OCI-LY1 (cell line): ENCODE data around the gene PLCXD3.

Source experiments
- H2AFZ ChIP-seq: fragments of 200-600 bp; sonication (generic), shearing (Covaris generic); 2 replicates; pipeline ENCODE4 v1.6.0; 2014; ENCODE audit warnings: antibody characterized with exemption, mild to moderate bottlenecking, low read length
- H3F3A ChIP-seq: fragments of 200-600 bp; sonication (generic), shearing (Covaris generic); 2 replicates; pipeline ENCODE4 v1.6.0; 2014; ENCODE audit warnings: mild to moderate bottlenecking, antibody characterized with exemption, low read length, moderate library complexity; ENCODE audit not compliant: insufficient read depth
- H3K27ac ChIP-seq: fragments of 200-600 bp; sonication (generic); 2 replicates; pipeline ENCODE4 v1.5.1; 2014; ENCODE audit warnings: low read length, mixed run types, mild to moderate bottlenecking, low read depth; ENCODE audit not compliant: poor library complexity, severe bottlenecking
- H3K27me3 ChIP-seq: fragments of 200-600 bp; sonication (generic); 2 replicates; pipeline ENCODE4 v1.6.0; 2014; ENCODE audit warnings: antibody characterized with exemption, mild to moderate bottlenecking, low read length, moderate library complexity; ENCODE audit not compliant: insufficient read depth
- H3K36me3 ChIP-seq: fragments of 200-600 bp; sonication (generic); 2 replicates; pipeline ENCODE4 v1.6.1; 2014; ENCODE audit warnings: mild to moderate bottlenecking, antibody characterized with exemption, low read length, moderate library complexity, mixed read lengths; ENCODE audit not compliant: insufficient read depth
- H3K4me1 ChIP-seq: fragments of 200-600 bp; sonication (generic); 2 replicates; pipeline ENCODE4 v1.5.1; 2014; ENCODE audit warnings: mild to moderate bottlenecking, low read length, moderate library complexity; ENCODE audit not compliant: insufficient read depth, severe bottlenecking
- H3K4me2 ChIP-seq: fragments of 200-600 bp; sonication (generic), shearing (Covaris generic); 2 replicates; pipeline ENCODE4 v1.6.1; 2014; ENCODE audit warnings: low read length
- H3K4me3 ChIP-seq: fragments of 200-600 bp; sonication (generic); 2 replicates; pipeline ENCODE4 v1.5.1; 2014; ENCODE audit warnings: low read length, low read depth, mild to moderate bottlenecking, mixed read lengths; ENCODE audit not compliant: poor library complexity, severe bottlenecking
- H3K79me2 ChIP-seq: fragments of 200-600 bp; shearing (Covaris generic); 2 replicates; pipeline ENCODE4 v1.6.1; 2016; ENCODE audit warnings: mixed run types, low read length, mixed read lengths; ENCODE audit not compliant: insufficient read depth
- H3K9ac ChIP-seq: fragments of 200-600 bp; sonication (generic), shearing (Covaris generic); 2 replicates; pipeline ENCODE4 v1.6.1; 2014; ENCODE audit warnings: mild to moderate bottlenecking, low read length, mixed read lengths
- H3K9me2 ChIP-seq: fragments of 200-600 bp; sonication (generic), shearing (Covaris generic); 2 replicates; pipeline ENCODE4 v1.6.1; 2014; ENCODE audit warnings: low read depth, mild to moderate bottlenecking, low read length, mixed read lengths
- H3K9me3 ChIP-seq: fragments of 200-600 bp; shearing (Covaris generic); 2 replicates; pipeline ENCODE4 v1.6.1; 2014; ENCODE audit warnings: low read length, mixed read lengths
- H4K20me1 ChIP-seq: fragments of 200-600 bp; sonication (generic), shearing (Covaris generic); 2 replicates; pipeline ENCODE4 v1.6.0; 2016; ENCODE audit warnings: mild to moderate bottlenecking, low read length; ENCODE audit not compliant: insufficient read depth
- CTCF ChIP-seq: fragments of 200-600 bp; sonication (generic), shearing (Covaris generic); IDR thresholded peaks from 2 replicates; pipeline ENCODE4 v1.5.1; 2017; ENCODE audit warnings: mild to moderate bottlenecking, antibody characterized with exemption, low read length, moderate library complexity, mixed read lengths
- EZH2 ChIP-seq: fragments of 200-600 bp; sonication (generic), shearing (Covaris generic); IDR thresholded peaks from 2 replicates; pipeline ENCODE4 v1.8.0; 2017; ENCODE audit warnings: borderline replicate concordance, mixed run types, mild to moderate bottlenecking, antibody characterized with exemption, low read length, moderate library complexity, mixed read lengths

Gene PLCXD3

GRCh38 chr5:41537581-41537980, 27.2 kb upstream of the PLCXD3 start:
- Histone ChIP-seq H3K27me3 (no peaks in the 10 kb centered on the region), H3K9me2 (no peaks in the 10 kb centered on the region), H3K4me3 (no peak overlapping the region), H3K4me1 (no peaks in the 10 kb centered on the region), H3K79me2 (no peaks in the 10 kb centered on the region), H3K27ac (no peak overlapping the region), H3F3A (no peaks in the 10 kb centered on the region), H3K36me3 (no peaks in the 10 kb centered on the region), H2AFZ (no peak overlapping the region), H3K4me2 (no peak overlapping the region), H3K9ac (no peak overlapping the region), H4K20me1 (no peaks in the 10 kb centered on the region), H3K9me3 (no peaks in the 10 kb centered on the region)
- TF ChIP-seq EZH2 (no peak), CTCF (no peak)

- Histone ChIP-seq H3K27me3 (no peaks in the 10 kb centered on the region), H3K4me2 (no peak overlapping the region), H3K4me3 (no peak overlapping the region), H3K79me2 (no peaks in the 10 kb centered on the region), H4K20me1 (no peaks in the 10 kb centered on the region), H3K9me3 (no peaks in the 10 kb centered on the region), H3K36me3 (no peaks in the 10 kb centered on the region), H3K9me2 (no peaks in the 10 kb centered on the region), H3K27ac (no peak overlapping the region), H3K4me1 (no peaks in the 10 kb centered on the region), H3F3A (no peaks in the 10 kb centered on the region), H3K9ac (no peak overlapping the region), H2AFZ (no peak overlapping the region)
- TF ChIP-seq EZH2 (no peak), CTCF (no peak)
These were observed 22.1 kb upstream of the PLCXD3 start for GRCh38 chr5:41532485-41532884.

- Histone ChIP-seq H3K4me3 (no peak overlapping the region), H3K9ac (no peak overlapping the region), H3F3A (no peaks in the 10 kb centered on the region), H3K4me2 (no peak overlapping the region), H3K79me2 (no peaks in the 10 kb centered on the region), H3K9me3 (no peaks in the 10 kb centered on the region), H3K27me3 (no peaks in the 10 kb centered on the region), H3K4me1 (no peaks in the 10 kb centered on the region), H3K9me2 (no peaks in the 10 kb centered on the region), H4K20me1 (no peaks in the 10 kb centered on the region), H3K36me3 (no peaks in the 10 kb centered on the region), H2AFZ (no peak overlapping the region), H3K27ac (no peak overlapping the region)
- TF ChIP-seq EZH2 (no peak), CTCF (no peak)
These were observed 16.9 kb upstream of the PLCXD3 start for GRCh38 chr5:41527201-41527779.
